Right hindlimb (tissue), 1 donor: Measurements from ENCODE around the gene NRSN1.
"Not testable (repeated sequence)": the region's sequence is repeated elsewhere in the genome, so short reads cannot be mapped to it uniquely, and the experiment has no call there.

ENCODE experiments used
- DNase-seq: peaks from one replicate; pipeline ENCODE4 v3.0.0-alpha.2; 2018

The NRSN1 gene, protein sequence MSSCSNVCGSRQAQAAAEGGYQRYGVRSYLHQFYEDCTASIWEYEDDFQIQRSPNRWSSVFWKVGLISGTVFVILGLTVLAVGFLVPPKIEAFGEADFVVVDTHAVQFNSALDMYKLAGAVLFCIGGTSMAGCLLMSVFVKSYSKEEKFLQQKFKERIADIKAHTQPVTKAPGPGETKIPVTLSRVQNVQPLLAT

DNA sequence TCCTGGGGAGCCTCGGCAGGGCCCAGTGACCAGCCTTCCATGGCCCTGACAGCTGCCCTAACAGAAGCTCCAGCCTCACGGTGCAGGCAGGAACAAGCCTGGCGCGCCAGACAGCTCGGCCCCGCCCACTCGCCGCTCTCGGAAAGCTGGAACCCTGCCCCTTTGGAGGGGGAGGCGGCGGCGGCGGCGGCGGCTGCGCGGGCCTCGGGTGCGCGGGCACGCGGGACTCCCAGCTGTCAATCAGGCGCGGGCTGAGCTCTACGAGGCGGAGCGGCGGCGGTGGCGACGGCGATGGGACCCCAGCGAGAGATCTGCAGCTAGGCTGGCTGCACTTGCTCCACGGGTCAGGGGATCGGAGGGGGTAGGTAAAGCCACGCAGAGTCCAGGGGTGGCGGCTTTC, at the start of gene NRSN1:
TSS of gene NRSN1 (plus strand) at position 236 of the 400 bp plus-strand sequence. CDS start 8,113 bp downstream, outside the sequence.
- DNase-seq: peak; percentile 30

DNA sequence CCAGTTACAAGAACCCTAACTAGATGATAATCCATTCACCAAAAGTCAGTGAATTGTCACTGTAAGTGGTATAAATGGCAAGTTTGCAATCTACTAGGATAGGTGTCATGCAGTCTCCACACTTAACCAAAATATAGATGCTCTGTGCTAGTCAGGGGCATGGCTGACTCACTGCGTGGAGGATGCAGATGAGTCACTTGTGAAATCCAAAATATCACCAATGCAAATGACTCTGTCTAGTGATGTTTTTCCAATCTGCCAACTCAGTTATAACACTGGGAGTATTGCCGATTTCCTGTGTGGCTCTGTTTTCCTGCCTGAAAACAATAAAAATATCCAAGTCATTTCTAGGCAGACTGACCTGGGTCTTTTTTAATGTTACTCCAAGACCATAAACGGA, 47.8 kb upstream of the NRSN1 start:
- no peak for DNase-seq

DNA sequence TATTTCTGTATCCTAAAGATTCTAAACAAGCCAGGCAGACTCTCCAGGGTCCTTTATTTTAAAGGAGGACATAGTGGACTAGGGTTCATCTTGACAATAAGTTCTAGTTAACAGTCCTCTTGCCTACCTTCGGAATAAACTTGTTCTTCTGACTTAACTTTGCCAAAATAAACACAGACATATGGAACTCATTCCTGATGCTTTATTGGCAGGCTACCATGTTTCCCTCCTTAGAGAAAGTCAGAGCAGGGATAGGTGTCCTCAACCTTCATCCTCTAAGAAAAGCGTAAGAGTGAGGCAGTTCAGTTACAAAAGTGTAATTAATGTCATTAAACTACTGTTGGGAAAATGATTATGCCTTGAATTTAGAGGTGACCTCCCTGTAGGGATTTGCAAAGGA, 46.9 kb upstream of the NRSN1 start:
- DNase-seq: no peak

DNA sequence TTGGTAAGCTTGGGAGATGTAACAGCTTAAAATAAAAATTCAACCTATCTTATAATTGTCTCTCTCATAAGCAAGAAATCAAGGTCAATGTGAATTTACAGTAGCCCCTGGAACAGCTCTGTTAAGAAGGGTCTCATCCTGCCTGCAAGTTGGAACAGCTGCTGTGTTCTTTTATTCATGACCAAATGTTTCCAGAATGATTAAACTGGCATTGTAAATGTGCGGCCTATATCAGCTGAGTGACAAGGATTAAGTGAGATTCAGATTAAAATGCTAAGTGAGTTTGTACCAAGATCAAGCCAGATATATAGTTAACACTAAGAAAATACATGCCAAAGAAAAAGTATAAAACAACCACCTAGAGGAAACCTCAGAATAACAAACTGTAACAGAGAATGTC, 45.3 kb upstream of the NRSN1 start:
- DNase-seq: no peak

DNA sequence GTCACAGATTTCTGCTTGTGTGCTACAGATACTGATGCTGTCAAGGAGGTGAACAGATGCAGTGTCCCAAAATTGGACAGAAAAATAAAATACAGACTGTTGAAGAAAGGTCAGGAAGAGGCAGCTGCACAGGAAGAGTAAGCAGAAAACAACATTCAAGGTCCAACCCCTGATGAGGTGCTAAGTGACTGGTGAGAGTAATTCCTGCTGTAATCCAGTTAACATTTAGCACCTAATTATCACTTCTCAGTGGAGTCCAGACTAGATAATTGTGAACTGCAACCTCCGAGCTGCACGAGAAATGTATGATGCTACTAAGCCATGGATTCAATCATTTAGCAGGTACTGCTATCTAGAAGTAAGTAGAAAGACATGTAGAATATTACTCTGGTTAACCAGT, 36.3 kb upstream of the NRSN1 start:
- no peak for DNase-seq

DNA sequence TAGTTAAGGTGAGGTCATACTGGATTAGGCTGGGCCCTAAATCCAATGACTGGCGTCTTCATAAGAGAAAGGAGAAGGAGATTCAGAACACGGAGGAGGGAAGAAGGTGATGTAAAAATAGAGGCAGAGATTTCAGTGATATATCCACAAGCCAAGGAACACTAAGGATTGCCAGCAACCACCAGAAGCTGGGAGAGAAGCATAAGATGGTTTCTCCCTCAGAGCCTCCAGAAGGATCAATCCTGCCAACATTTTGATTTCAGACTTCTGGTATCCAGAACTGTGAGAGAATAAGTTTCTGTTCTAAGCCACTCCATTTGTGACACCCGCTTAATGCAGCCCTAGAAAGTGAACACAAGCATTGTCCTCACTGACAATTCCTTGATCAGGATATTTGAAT, 33.6 kb upstream of the NRSN1 start:
- no peak for DNase-seq

DNA sequence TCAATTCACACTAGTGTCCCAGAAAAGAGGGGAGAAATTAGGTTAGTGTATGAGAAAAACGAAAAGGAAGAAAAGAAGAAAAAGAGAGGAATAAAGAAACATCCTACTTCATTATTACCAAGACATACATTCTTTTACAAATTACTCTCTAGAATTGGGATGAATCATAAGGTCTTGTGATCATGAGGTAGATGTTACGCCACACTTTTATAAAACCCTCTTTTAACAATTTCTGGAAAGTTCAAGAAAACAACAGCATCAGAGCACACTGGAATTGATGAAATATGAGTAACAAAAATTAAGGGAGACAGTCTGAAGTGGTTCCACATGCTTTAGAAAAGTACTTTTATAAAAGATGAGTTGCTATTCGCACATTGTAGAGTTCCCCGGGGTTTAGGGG, 32.6 kb upstream of the NRSN1 start:
- no peak for DNase-seq

DNA sequence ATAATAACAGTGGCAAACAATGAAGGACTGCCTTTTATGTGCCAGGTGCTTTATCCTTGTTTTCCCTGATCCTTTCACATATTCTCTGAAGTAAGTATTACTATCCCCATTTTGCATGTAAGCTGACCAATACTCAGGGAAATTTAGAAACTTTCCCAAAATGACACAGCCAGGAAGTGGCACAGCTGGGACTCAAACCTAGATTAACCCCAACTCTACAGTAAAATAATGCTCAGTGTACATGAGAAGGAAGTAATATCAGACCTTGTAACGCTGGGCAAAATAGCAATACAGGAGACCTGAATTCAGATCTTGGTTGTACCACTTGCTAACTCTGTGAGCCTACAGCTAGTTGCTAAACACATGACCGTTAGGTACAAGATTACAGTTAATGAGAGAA, 26.8 kb upstream of the NRSN1 start:
- DNase-seq: no peak

DNA sequence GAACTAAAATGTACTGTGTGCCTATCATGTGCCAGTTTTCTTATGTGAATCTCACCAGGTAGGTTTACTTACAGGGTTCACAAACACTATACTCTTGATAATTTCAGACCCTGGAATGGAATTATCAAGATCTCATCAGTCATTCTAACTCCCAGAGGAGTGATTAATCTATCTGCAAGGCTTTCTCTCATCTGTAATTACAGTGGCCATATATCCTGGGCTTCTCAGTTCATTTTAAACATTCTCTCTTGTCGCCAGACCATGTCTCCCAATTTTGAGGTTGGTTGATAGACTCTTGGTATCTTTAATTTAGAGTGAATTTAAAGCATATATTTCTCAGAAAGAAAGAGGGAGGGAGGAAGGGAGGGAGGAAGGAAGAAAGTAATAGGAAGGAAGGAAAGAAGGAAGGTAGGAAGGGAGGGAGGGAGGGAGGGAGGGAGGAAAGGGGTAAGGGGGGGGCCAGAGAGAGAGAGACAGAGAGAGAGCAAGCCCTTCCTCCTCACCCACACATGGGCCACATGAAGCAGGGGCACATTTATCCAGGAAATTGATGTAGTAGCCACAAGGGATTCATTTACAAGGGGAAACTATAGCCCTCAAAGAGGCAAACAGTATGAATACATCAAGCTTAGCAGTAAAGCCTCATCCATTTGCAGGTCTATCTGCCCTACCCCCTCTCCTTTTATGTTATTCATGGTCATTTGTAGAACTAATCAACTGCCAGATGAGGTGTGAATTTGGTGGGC, 25.8 kb upstream of the NRSN1 start:
- DNase-seq: no peak

DNA sequence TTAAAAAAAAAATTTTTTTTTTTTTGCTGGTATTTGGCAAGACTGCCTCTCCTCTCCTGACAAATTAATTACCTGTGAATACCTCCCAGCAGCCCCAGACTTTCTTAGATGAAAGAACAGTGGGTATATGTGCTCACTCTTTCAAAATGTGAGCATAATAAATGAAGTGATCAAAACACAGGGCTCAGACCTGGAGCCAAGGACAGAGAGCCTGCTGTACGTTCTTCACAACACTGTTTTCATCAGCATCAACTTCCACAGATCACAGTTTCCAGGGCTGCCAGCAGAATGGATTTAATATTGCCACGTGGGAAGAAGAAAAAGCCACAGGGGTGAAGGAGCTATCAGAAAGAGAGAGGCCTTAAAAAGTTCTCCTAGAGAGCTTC, 25.3 kb upstream of the NRSN1 start:
- no peak for DNase-seq

DNA sequence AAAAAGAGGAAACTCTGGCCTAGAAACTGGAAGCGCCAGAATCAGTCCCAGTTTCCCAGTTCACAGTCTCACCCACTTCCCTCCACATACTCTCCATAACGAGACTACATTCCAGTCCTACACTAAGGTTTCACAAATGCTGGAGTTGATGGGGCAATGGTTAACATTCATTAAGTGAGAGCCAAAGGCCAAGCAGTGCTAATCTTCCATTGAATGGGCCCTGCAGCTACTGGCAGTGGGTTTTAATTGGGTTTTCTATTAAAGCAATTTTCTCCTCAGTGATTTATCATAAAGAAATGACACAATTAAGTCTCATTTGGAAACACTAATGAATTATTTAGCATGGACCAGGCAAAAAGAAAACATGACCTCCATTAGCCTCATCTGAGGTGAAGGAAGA, 20.8 kb upstream of the NRSN1 start:
- no peak for DNase-seq

DNA sequence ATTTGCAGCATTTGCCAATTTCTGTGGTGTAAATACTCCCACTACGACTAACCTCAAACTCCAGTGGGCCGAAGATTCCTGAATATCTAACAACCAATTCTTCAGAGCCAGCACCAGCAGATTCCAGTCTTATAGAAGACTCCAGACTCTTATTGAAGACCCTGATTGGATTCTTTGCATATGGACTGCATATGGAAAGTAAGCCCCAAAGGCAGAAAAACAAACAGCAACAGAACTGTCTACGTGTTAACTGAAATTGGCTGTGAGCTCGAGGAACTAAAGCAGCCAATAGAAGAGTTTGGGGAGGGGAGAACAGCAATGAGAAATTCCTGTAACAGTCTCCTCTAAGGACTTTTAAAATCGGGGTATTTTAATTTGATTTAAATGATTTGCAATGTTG, 19.7 kb upstream of the NRSN1 start:
- no peak for DNase-seq

DNA sequence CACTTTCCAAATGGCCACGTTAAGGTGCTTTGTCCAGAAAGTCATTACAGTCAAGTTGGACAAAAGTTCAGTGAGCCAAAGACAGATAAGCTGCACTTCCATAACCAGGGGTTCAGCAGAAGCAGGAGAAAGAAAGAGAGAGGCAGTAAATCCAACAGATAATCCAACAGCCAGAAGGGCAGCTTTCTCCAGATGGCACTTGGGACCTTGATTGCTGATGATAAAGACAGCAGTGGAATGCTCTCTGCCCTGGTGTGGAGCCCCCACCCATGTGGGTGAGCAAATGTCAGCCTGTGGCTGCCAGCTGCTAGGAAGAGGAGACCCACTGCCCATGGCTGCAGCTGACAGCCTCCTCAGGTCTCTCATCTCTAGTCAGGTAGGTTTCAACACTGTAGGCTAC, 18.7 kb upstream of the NRSN1 start:
- no peak for DNase-seq

DNA sequence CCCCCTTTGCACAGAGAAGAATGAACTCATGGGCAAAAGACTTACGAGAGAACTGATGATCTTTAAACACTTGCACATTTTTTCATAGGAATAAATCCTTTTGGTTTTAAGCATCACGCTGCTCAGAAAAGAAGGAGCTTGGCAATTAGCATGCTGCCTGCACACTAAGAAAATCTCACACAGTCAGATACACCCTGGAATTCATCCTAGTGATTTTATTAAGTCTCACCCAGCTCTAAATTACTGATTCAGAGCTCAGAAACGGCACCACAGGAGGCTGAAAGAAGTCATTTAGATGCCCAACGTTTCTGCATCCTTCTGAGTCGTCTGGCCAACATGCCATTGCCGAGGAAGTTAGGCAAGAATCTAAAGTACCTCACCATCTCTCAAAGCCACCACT, 18.0 kb upstream of the NRSN1 start:
- no peak for DNase-seq

DNA sequence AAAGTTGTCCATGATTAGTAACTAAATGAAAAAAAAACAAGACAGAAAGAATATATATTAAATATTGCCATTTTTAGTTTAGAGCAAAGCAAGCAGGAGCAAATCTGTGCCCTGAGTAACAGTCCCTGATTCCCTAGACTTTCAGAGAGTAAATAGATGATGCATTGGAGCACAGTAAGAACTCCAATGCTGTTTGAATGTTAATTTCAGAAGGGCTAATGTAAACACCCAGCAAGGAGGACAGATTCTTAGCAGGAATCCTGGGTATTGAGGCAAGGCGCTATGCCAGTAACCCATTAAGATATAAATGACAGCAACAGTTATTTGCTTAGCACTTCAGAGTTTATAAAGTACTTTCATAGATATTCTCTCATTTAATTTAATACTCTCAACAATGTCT, 15.6 kb upstream of the NRSN1 start:
- no peak for DNase-seq

DNA sequence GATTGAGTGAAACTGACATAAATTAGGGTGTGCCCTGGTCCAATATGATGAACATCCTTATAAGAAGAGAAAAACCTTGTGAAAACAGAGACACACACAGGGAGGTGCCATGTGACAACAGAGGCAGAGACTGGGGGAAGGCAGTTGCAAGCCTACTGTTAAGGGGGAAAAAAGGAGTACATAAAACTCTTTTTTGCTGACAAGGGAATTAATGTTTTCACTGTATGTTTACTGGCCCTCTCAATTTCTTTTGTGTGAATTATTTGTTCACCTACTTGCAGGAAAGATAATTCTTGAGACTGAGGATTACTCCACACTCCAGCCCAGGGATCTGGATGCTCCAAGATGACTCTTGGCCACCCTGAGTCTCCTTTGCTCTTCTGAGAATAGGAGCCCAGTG, 12.1 kb upstream of the NRSN1 start:
- DNase-seq: no peak

DNA sequence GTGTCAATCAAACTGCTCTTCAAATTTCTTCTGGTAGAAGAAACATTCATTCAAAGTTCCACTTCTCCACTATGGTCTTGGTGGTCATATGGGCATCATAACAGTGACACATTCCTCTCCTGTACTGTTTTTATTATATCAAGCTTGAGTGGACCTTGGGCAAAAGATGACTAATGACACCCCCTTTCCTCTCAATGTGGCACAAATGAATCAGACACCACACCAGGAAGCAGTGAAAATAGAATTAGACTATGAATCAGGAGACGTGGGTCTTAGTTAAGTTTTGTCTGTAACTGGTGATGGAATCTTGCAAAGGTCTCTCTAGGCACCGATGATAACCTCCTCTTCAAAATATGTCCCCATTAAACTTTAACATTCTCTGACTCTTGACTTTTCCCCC, 9.0 kb upstream of the NRSN1 start:
- DNase-seq: no peak

DNA sequence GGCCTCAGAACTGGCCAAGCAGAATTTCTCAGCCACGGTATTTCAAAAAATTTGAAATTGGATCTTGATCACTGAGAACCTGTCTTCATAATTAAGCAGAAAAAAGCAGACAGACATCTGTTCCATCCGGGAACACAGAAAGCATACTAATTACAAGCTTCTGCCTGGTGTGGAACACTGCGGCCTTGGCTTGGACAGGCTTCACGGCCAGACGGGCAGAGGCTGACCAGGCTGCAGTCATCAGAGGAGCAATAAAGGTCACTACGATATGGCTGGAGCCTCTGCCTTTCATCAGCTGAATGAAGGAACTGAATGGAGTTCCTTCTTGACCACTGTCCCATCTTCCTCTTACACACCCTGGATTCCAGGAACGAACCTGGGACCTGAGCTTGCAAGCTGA, 3.9 kb upstream of the NRSN1 start:
- no peak for DNase-seq

DNA sequence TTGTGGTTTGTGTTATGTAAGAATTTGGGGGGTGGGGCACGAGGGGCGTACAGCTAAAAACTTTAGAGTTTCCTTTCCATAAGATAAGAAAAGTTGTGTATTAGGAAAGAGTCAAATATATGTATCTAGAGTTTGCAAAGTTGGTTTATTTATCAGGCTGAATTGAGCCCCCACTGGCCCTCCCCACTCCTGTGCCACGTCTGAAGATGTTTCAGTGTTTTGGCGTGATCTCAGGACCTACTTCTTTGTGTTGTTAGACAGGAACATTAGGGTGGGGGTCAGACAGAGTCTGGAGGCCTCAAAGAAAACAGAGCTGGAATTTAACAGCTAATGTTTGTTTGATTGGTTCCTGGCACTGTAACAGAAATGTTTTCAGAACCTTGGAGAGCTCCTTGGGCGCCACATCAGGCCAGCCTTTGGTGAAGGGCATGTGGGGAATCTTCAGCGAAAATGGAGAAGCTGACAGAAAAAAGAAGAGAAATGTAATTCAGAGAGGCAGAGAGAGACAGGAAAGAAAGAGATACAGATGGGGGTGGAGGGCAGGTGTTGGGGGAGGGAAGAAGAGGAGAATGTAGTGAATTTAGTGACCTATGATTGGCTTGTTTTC, 674 bp downstream of the NRSN1 start:
- peak; percentile 76 for DNase-seq

DNA sequence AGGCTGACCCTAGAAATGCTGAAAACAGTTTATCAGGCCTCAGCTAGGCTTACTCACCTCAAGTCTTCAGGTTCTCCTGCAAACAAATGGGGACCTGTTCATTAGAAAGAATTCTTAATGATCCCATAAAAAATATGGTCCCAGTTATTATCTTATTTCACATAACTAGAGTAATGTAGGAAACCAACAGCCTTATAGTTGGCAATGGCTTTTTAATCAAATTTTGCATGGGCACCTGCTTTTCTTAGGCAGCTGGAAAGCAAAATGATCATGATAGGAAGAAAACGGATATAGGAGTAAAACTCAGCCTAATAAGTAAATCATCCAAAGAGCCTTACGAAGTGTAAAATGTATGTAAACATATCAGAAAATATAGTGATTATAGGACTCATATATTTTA, 1.3 kb downstream of the NRSN1 start:
- DNase-seq: no peak

DNA sequence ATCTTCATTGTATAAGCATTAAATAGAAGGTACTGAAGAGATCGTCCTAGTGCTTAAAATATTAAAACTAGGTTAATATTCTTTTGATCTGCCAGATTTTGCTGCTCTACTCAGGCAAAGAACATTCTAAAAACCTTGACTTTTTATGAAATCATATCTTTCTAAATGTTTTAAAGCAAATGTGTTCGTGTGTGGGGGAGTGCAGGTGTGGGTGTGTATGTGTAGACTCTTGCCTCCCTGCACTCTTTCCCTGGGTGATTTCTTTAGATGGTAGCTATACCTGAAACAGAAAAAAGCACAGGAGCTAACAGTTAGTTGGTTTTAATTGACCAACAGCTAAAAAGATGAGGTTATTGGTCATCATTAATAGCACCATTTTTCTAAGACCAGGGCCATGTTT, 5.7 kb downstream of the NRSN1 start:
- DNase-seq: no peak

DNA sequence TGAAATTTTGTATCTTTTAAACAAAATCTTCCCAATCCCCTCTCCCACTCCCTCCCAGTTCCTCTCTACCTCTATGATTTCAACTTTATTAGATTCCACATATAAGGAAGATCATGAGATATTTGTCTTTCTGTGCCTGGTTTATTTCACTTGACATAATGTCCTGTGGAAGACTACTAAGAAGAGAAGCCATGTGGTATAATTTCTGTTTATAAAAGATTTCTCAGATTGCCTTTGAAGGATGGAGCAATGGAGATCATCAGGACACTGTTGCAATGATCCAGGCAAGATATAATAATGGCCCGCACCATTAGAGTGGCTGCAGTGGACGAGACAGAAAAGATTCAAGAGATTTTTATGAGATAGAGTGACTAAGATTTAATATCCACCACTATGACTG, 13.1 kb downstream of the NRSN1 start:
- DNase-seq: no peak

DNA sequence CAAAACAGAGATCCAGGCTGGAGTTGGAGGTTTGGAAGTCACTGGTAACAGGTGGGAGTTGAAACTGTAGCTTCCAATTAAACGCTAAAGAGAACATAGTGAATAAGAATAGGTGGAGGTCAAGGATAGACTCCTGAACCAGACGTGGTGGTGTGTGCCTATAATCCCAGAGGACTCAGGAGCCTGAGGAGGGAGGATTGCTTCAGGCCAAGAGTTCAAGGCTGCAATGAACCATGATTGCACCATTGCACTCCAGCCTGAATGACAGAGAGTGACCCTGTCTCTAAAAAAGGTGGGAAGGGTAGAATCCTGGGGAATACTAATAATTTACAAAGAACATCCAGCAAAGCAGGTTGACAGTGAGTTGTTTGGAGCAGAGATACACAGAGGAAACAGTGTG, 13.6 kb downstream of the NRSN1 start:
- no peak for DNase-seq

DNA sequence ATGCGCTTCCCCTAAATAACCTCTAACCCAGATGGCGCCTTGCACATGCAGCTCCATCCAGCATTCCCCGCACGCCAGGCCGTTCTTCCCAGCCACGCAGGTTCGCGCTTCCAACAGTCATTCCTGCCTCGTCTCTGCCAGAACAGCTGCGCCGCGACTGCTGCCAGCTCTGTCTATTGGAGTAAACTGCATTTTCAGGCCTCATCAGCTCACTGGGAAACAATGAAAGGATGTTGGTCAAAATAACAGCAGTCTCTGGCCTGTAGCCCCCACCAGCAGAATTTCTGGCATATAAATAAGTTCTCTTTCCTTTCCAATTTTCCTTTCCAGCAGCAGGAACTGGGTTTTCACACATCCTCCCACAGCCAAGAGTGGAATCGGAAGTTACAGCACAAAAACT, 14.6 kb downstream of the NRSN1 start:
- DNase-seq: peak; percentile 92

DNA sequence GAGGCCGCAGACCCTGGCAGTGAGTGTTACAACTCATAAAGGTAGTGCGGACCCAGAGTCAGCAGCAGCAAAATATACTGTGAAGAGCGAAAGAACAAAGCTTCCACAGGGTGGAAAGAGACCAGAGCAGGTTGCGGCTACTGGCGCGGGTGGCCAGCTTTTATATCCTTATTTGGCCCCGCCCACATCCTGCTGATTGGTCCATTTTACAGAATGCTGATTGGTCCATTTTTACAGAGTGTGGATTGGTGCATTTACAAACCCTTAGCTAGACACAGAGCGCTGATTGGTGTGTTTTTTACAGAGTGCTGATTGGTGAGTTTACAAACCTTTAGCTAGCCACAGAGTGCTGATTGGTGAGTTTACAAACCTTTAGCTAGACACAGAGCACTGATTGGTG, 16.7 kb downstream of the NRSN1 start:
- not testable (repeated sequence) for DNase-seq
